Limb (tissue), 2 donors: ENCODE data around the gene KIF25.
"Not testable (repeated sequence)": the region's sequence is repeated elsewhere in the genome, so short reads cannot be mapped to it uniquely, and the experiment has no call there.

Source experiments
- DNase-seq, 2 donors: peaks; one replicate each; pipeline ENCODE4 v3.0.0-alpha.2; 2016; ENCODE audit errors: extremely low spot score in 2 of 2

Gene KIF25

DNA sequence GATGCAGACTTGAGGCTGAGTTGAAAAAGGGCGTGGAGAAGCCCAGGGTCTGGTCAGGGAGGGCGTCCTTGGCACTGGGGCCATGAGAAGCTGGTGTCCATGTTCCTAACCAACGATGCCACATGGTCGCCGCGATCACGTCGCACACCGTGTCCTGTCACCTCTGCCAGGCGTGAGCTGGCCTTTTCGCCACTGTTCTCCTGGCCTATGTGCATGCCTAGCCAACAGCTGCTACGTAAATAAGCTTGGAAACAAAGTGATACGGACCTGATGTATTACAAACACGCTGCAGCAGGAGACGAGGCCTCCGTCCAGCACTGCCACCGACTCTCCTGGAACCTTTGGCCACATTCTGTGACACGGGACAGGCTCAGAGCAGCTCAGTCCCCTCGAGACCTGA lies 22.0 kb upstream of the KIF25 start:
- no peak for DNase-seq

DNA sequence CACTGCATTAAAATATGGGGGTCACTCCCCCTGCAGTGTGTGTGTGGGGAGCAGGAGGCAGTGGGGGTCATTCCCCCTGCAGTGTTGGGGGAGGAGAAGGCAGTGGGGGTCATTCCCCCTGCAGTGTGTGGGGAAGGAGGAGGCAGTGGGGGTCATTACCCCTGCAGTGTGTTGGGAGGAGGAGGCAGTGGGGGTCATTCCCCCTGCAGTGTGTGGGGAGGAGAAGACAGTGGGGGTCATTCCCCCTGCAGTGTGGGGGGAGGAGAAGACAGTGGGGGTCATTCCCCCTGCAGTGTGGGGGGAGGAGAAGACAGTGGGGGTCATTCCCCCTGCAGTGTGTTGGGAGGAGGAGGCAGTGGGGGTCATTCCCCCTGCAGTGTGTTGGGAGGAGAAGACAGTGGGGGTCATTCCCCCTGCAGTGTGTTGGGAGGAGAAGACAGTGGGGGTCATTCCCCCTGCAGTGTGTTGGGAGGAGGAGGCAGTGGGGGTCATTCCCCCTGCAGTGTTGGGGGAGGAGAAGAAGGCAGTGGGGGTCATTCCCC lies 21.3 kb upstream of the KIF25 start:
- DNase-seq = not testable (repeated sequence)

DNA sequence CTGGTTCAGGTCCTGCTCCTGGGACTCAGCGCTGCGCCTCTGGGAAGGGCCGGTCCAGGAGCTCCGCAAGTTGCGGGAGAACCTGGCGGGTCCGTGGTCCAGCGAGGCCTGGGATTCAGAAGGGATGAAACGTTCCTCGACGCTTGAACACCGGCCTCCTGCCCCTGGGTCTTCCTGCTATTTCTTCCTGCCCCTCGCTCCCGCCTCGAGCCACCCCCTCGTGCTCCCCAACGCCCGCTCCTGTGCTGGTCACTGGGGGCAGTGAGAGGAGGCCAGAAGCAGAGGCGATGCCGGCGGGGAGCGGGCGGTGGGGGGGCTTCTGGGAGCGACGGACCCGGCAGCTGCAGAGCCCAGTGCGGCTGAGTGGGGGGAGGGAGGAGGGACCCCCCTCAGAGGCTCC lies 20.8 kb upstream of the KIF25 start:
- DNase-seq = no peak

DNA sequence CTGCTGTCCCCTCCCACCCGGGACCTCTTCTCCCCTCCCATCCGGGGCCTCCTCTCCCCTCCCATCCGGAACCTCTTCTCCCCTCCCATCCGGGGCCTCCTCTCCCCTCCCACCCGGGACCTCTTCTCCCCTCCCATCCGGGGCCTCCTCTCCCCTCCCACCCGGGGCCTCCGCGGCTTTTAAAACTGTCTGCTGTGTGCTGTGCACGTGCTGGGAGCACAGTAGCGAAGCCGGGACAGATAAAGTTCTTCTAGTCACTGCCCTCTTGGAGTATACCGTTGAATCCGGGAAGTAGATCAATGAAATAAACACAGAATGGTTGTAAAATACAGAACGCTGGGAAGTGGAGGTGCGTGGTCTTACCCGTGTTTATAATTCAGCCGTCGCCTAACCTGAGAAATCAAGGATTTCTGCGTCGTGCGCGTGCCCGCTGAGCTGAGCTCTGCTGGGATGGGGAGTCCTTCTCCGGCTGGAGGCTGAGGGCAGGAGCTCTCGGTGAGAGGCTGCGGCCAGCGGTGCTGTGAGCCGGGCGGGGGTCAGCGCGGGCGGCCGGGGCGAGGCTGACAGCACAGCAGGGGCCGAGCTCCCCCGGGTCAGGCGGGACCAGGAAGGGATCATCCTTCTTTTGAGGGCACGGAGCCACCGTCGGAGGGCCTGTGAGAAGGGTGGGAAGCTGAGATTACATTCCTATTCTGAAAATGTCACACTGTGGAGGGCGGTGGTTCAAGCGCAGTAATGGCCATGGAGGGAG lies 19.6 kb upstream of the KIF25 start:
- DNase-seq = no peak

DNA sequence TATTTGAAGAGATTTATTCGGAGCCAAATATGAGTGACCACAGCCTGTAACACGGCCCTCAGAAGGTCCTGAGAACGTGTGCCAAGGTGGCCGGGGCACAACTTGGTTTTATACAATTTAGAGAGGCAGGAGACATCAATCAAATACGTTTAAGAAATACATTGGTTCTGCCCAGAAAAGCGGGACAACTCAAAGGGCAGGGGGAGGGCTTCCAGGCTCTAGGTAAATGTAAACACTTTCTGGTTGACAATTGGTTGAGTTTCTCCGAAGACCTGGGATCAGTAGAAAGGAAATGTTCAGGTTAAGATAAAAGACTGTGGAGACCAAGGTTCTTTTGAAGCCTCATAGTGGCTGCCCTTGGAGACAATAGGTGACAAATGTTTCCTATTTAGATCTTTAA lies 18.9 kb upstream of the KIF25 start:
- no peak for DNase-seq

DNA sequence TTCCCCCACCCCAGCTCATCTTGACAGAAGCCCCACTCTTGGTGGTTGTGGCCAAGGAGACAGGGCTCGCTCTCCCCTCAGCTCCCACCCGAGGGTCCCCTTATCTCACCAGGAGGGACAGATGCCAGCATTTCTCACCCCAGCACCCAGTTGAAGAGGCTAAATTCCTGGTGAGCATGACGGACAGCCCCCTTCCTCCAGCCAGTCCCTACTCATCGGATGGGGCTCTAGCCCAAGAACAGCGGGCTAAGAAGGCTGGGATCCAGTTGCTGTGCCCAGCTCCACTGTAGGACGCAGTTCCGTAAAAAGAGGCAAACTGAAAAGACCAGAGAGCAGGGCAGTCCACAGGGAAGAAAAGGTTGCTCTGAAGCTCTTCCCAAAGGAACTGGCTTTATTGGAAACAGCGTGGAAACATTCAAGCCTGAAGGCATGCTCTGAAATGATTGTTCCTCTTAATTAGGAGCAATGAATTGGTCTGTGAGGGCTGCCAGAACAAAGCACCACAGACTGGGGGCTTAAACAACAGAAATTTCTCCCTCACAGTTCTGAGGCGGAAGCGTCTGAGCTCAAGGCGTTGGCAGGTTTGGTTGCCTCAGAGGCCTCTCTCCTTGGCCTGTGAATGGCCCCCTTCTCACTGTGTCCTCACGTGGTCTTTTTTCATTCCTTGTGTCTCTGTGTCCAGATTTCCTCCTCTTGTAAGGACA lies 17.9 kb upstream of the KIF25 start:
- DNase-seq = no peak

DNA sequence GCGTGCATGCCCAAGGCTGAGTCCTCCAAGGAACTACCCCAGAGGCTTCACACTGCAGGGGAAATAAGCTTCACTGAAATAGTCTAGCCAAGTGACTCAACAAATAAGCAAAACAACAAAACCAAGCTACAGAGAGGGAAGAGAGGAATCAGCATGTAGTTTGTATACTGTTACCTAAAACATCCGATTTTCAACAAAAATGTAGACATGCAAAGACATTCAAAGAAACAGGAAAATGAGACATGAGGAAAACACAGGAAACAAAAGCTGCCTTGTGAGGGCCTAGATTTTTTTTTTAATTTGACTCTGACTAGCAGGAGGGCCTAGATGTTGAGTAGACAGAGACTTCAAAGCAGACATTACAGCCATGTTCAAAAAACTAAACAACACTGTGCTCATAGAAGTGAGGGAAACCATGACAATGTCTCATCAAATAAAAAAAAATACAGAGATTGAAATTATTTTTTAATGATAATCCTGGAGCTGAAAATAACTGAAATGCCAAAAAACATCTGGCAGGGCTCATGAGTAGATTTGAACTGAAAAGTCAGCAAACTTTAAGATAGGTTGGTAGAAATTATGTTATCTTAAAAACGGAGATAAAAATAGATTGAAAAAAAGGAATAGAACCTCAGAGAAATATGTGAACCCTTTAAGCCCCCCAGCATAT lies 16.4 kb upstream of the KIF25 start:
- DNase-seq = no peak

DNA sequence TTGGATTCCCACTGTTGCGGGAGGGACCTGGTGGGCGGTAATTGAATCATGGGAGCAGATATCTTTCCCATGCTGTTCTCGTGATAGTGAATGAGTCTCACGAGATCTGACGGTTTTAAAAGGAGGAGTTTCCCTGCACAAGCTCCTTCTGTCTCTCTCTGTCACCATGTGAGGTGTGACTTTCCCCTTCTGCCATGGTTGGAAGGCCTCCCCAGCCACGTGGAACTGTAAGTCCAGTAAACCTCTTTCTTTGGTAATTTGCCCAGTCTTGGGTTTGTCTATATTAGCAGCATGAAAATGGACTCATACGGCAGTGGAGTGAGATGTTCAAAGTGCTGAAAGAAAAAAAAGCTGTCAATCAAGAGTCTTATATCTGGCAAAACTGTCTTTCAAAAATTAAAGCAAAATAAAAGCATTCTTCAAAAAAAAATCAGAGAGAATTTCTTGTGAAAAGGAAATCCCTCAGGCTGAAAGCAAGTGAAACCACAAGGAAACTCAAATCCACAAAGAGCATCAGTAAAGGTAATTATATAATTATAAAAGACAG lies 15.5 kb upstream of the KIF25 start:
- DNase-seq = no peak

DNA sequence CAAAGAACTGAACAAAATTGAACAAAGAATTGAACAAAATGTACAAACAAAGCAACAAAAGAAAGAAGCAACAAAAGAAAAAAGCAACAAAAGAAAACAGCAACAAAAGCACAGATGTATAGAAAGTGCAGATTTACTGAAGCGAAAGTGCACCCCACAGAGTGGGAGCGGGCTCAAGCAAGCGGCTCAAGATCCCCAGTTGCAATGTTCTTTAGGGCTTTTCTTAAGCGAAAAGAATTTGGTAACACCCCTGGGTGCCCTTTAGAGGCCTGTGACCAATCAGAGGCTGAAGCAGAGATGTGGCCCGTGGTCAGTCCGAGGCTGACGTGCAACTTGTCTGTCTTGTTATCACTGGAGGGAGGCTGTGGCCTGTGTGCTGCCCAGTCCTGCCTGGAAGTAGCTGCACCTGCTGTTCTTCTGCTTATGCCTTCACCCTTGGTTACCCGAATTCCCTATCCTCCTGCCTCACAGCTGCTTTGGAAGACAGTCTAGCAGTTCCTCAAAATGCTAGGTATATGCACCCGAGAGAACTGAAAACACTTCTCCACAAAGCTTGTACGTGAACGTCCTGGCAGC lies 13.2 kb upstream of the KIF25 start:
- DNase-seq = no peak

DNA sequence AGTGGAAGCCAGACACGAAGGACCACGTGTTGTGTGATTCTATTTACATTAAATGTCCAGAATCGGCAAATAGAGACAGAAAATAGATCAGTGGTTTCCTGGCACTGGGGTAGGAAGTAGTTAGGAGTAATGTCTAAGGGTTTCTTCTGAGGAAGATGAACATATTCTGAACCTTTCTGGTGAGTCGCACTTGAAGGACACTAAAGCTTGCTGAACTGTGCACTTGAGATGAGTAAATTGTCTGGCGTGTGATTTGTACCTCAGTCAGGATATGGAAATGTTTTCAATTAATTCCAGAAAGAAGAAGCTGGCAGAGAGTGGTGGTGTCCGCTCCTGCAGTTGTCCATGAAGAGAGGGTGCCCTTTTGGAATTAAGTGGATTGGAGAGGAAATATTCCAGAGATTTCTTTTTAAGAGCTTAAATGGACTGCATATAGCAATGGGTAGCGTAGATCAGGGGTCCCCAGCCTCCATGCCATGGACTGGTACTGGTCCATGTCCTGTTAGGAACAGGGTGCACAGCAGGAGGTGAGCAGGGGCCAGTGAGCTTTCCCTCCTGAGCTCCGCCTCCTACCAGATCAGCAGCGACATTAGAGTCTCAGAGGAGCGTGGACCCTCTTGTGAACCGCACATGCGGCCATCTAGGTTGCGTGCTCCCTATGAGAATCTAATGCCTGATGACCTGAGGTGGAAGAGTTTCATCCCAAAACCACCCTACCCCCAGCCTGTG lies 12.4 kb upstream of the KIF25 start:
- no peak for DNase-seq

DNA sequence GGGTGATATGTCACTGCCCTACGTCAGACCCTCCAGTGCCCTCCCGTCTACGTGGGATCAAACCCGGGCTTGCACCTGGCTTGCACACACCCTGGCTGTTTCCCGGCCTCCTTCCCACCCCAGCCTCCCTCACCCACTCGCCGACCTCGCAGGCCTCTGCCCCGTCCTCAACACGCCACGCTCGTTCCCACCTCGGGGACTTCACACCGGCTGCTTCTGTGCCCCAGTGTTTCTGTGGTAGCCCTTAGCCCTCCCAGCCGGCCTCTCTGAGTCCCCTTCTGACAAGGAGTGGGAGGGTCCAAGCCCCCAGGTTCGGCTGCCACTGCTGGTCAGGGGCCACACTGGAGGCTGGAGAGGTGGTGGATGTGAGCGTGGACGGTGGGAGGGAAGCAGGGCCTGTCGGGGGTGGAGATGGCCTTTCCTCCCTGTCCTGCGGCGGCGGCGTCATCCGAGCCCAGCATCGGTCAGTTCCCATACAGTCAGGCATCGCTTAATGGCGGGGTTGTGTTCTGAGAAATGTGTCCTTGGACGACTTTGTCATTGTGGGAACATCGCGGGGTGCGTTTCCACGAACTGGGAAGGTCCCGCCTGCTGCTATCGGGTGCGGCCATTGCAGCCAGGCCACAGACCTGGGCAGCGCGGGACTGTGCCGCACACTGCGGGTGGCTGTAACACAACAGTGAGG lies 11.4 kb upstream of the KIF25 start:
- no peak for DNase-seq

DNA sequence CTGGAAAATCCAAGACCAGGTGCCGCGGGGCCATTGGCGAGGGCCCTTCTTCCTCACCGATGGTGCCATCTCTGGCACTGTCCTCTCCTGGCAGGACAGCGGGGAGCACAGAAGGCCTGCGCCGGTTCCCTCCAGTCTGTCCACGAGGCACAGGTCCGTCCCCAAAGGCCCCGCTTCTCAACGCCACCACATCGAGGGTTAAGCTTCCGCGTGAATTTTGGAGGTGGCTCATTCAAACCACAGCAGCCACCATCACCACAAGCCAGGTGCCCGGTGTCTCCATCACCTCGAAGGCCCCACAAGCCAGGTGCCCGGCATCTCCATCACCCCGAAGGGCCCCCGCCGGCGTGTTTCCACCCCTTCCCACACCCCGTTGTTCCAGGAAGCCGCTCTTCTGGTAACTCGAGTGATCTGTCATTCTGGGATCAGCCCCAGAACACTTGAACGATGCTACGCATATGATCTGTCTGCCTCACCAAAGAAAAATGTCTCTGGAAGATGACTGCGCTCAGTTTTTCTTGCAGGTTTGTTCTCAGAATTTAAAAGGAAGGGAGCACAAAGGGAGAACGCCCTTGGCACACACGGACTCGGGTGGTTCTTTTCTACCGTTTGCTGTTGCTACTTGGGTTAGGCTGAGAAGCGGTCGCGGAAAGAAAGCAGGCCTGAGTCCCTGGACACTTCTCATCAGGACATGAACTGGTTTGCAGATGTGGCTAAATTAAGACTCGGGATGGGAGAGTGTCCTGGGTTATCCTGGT lies 9.9 kb upstream of the KIF25 start:
- no peak for DNase-seq

DNA sequence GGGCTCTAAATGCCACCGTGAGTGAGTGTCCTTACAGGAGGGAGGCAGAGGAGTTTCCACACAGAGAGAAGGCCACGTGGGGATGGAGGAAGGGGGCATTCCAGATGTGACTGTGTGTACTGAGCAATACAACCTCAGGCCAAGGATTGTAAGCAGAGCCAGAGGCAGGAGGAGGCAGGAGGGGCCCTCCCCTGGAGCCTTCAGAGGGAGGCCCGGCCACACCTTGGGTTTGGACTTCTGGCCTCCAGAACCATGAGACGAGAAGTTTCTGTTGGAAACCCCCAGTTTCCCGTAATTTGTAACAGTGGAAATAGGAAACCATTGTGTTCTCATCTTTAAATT lies 9.3 kb upstream of the KIF25 start:
- no peak for DNase-seq

DNA sequence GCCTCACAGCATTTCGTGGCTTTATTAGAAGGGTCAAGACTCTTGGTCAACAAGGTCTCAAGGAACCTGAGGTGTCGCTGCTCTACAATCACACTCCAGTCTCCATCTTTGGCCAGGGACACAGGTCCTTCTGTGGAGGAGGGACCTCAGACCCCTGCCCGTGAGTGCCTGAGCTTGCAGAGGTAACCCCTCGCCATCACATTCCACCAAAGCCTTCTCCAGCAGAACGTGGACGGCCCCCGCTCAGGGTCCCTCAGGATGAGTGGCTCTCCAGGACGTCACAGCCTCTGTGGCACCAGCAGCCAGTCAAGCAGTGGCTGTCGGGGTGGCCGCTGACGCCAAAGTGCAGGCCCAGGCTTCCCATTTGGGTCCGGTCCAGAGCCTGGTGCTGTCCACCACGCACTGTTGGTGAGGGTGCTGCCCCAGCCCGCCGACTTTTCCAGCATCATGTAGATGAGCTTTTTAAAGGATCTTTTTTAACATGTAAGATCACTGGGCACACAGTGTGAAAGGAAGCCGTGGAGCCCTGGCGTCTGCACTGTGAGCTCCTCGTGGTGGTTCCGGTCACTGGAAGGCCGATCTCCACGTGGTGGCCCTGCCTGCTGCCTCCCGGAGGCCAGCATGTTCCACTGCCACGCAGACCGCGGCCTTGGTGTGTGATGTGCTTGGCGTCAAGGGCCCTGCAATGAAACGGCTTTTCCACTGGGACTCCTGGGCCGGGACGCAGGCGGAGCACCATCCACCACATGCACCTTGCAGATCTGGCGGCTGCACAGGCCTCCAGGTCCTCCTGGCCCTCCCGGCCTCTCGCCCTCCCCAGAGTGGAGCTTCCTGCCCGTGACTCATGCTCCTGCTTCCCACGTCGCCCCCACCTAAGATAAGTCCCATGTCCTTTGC lies 8.3 kb upstream of the KIF25 start:
- no peak for DNase-seq

DNA sequence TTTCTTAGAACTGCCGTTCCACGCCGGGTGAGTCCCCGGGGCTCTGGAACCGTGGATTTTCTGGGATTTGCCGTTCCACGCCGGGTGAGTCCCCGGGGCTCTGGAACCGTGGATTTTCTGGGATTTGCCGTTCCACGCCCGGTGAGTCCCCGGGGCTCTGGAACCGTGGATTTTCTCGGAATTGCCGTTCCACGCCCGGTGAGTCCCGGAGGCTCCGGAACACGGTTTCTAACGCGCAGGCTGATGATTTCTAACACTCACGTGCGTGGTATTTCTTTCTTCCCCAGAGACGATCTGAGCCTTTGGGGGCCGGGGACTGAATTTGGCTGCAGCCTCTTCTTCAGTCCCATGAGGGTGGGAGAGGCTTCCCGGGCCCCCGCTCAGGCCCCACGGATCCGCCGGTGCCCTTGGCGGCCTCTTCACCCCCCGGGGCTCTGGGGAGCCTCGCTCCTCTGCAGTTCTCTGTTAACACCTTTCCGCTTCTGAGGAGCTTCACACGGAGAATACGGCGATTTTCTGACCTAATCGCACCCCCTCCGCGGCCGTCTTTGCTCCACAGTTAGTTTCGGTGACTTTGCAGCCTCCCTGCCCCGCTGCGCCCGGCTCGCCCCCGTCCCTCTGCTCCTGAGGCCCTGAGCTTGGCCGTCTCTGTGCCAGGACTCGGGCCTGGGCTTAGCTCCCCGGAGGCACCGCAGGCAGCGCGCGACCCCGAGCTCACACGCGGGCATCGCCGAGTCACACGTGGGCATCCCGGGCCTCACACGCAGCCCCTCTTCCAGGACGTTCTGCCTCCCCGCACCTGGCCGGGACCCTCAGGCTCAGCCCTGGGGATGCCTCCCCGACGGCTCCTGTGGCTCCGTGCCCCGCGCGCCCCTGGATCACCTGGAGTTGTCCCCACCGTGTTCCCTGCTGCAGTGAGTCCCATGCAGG lies 7.2 kb upstream of the KIF25 start:
- DNase-seq = no peak

DNA sequence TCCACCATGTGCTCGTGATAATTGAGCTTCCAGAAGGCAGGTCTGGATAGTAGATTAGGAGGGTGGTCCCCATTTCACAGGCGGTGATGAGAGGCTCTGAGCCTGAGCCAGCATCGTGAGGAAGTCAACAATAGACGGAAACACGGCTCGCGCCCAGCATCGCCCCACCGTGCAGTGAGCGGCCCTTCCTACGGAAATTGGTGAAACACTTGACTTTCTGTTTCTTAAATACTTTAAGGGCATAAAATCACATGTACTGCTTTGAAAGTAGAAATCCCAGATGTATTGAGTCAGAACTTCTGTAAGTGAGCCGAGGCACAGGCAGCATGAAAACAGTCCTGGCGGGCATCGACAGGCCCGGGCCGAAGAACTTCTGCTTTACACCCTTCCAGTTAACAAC lies 4.3 kb upstream of the KIF25 start:
- DNase-seq = no peak

DNA sequence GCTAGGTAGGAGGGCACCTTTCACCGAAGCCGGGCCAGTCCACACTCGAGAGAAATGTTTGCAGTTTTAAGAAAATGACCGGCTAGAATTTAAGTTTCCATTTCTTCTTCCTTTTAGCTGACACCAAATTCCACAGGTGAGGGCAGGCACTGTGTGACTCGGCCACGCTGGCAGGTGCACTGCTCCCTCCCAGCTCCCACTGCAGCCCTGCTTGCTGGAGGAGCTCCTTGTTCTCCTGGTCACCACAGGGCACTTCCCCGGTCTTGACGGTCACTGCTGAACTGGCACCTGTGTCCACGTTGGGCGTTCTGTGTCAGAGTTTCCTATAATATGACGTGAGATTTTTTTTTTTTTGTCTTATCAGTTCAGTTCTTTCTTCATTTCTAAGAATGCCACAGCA lies 3.6 kb upstream of the KIF25 start:
- DNase-seq = no peak

DNA sequence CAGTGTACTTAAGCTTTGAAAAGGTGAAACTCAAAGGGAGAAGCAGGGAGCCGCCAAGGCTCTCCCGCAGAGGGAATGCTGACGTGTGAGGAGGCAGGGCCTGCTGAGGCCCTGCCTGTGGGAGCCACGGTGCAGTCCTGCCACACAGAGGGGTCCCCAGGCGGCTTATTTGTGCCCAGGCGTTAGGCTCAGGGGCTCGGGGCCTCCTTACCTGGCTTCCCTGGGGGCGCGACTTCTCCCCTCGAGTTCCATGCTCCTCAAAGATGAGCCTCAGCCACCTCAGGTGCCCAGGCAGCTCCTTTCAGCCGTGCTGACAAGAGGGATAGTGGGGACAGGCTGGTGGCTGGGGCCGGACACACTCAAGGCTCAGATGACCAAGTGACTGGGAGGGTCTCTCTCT lies 2.2 kb upstream of the KIF25 start:
- DNase-seq = no peak
